ENCODE data around the gene PCDH9. TPM values are rescaled to one million over a fixed set of nuclear protein-coding genes. Genes with fewer than 3 reads are reported as not detected.

The PCDH9 gene
- total and polyA plus RNA-seq, 2 of the 4 experiments (the other 2 are of a cell fraction), result 2.2 to 10.2 TPM

- Histone ChIP-seq H3K4ac (ENCODE audit: low read depth, low read length) (no peak overlapping the region), H4K5ac (ENCODE audit: low read depth, low read length) (no peak overlapping the region), H3K14ac (replicated peaks; ENCODE audit: low read depth, low read length) (no peak overlapping the region), H3K27me3 (ENCODE audit: control insufficient read depth, insufficient read depth, low read length) (no peaks in the 10 kb centered on the region), H2BK5ac (ENCODE audit: low read depth, low read length, poor library complexity, severe bottlenecking) (no peak overlapping the region), H3K23ac (ENCODE audit: low read depth, low read length) (no peak overlapping the region), H3K4me2 (ENCODE audit: low read depth, low read length) (no peak overlapping the region), H2AFZ (replicated peaks; ENCODE audit: low read length, poor library complexity) (no peak overlapping the region), H3K9me3 (ENCODE audit: control insufficient read depth, insufficient read depth, low read length) (no peaks in the 10 kb centered on the region), H3K27ac (ENCODE audit: insufficient read depth, low read length) (no peak overlapping the region), H3K9ac (ENCODE audit: low read depth, low read length) (no peak overlapping the region), H3K18ac (ENCODE audit: low read depth, low read length) (no peak overlapping the region), H2BK20ac (ENCODE audit: low read depth, low read length) (no peak overlapping the region), H4K8ac (ENCODE audit: low read depth in 2 of 2, low read length in 2 of 2) (no peak overlapping the region), H2AK9ac (replicated peaks; ENCODE audit: low read depth, low read length, poor library complexity) (no peak overlapping the region), H3K79me1 (ENCODE audit: low read depth in 1 of 2, low read length in 2 of 2) (no peaks in the 10 kb centered on the region), H3K36me3 (ENCODE audit: control insufficient read depth, insufficient read depth, low read length) (no peaks in the 10 kb centered on the region), H3K4me1 (ENCODE audit: control insufficient read depth, insufficient read depth, low read length) (no peaks in the 10 kb centered on the region), H4K20me1 (ENCODE audit: insufficient read depth, low read length) (no peaks in the 10 kb centered on the region), H2AK5ac (ENCODE audit: low read depth, low read length) (no peak overlapping the region), H2BK15ac (ENCODE audit: low read depth, low read length) (no peak overlapping the region), H3K4me3 (ENCODE audit: insufficient read depth, low read depth, low read length) (no peak overlapping the region), H4K91ac (ENCODE audit: insufficient read depth, low read depth, low read length) (no peak overlapping the region), H3K9me1 (ENCODE audit: insufficient read depth, low read length) (no peaks in the 10 kb centered on the region), H3K56ac (ENCODE audit: extremely low read depth, insufficient read depth, low read length) (no peak overlapping the region), H2BK120ac (ENCODE audit: low read depth, low read length) (no peak overlapping the region)
- WGBS, 2 experiments (ENCODE audit: extremely low coverage in 2 of 2, insufficient read length in 1 of 2), result no CpG with 5 or more reads among the region's 1 CpG
- TF ChIP-seq MXI1 (IDR thresholded peaks at IDR 0.05; ENCODE audit: borderline replicate concordance, low read depth, low read length), result no peak
- peak; percentile 74 for TF ChIP-seq MAFK (IDR thresholded peaks at IDR 0.05; ENCODE audit: low read depth, low read length)
- intact Hi-C loops (cut with micrococcal nuclease) (no loop called here), dilution Hi-C loops (cut with HindIII; ENCODE audit: low sequenced_read_pairs, unreplicated experiment) (no loop called here), in situ Hi-C loops (cut with MboI; ENCODE audit: low sequenced_read_pairs) (no loop called here)
- POLR2A ChIA-PET (ENCODE audit: unreplicated experiment), result no interaction called here
- CTCF ChIA-PET, result interaction anchor here (1.1 kb wide), 1 partner anchor 14 kb away, joined by 4 read pairs; no protein-coding TSS in a partner anchor
- BruUV-seq (replicated peaks), result no TSS peak
- peak; percentile 61 for ATAC-seq (ENCODE audit: low read depth)
- DNase-seq, result no peak
These were observed 222.0 kb downstream of the PCDH9 start for GRCh38 chr13:67008075-67008668.

All from IMR-90 (cell line).